Measurements from ENCODE around the gene HBM.

Gene HBM

DNA sequence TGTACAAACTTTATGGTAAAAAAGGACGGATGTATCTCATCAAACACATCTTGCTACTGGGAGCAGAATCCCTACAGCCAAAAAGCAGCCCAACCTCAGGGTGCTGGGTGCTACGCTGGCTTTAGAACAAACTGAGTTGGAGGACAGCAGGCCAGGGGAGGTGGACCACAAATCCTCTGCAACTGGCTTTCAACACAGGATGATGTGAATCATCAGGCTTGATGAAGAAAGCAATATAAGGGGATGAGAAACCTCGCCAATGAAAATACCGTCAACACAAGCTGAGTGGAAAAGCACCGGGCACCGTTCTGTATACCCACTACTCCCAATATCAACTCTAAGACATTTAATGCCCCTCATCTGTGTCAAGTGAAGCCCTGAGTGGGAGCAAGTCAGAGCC is 28.7 kb downstream of the HBM start:
- TF ChIP-seq SIN3A (IDR thresholded peaks at IDR 0.05; ENCODE audit: borderline replicate concordance, insufficient read depth, low read length) (no peak), TAF1 (IDR thresholded peaks at IDR 0.05; ENCODE audit: borderline replicate concordance, insufficient read depth, low read length) (no peak), POLR2AphosphoS5 (IDR thresholded peaks at IDR 0.05; ENCODE audit: low read depth, low read length) (no peak), FOXP2 (optimal IDR thresholded peaks at IDR 0.05; ENCODE audit: borderline replicate concordance, extremely low read depth, extremely low read length, insufficient read depth) (no peak)
- TF ChIP-seq, protein P1, sequence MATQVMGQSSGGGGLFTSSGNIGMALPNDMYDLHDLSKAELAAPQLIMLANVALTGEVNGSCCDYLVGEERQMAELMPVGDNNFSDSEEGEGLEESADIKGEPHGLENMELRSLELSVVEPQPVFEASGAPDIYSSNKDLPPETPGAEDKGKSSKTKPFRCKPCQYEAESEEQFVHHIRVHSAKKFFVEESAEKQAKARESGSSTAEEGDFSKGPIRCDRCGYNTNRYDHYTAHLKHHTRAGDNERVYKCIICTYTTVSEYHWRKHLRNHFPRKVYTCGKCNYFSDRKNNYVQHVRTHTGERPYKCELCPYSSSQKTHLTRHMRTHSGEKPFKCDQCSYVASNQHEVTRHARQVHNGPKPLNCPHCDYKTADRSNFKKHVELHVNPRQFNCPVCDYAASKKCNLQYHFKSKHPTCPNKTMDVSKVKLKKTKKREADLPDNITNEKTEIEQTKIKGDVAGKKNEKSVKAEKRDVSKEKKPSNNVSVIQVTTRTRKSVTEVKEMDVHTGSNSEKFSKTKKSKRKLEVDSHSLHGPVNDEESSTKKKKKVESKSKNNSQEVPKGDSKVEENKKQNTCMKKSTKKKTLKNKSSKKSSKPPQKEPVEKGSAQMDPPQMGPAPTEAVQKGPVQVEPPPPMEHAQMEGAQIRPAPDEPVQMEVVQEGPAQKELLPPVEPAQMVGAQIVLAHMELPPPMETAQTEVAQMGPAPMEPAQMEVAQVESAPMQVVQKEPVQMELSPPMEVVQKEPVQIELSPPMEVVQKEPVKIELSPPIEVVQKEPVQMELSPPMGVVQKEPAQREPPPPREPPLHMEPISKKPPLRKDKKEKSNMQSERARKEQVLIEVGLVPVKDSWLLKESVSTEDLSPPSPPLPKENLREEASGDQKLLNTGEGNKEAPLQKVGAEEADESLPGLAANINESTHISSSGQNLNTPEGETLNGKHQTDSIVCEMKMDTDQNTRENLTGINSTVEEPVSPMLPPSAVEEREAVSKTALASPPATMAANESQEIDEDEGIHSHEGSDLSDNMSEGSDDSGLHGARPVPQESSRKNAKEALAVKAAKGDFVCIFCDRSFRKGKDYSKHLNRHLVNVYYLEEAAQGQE (IDR thresholded peaks at IDR 0.05; ENCODE audit: insufficient read depth in 1 of 2, low read depth in 2 of 2, low read length in 2 of 2), result no peak

DNA sequence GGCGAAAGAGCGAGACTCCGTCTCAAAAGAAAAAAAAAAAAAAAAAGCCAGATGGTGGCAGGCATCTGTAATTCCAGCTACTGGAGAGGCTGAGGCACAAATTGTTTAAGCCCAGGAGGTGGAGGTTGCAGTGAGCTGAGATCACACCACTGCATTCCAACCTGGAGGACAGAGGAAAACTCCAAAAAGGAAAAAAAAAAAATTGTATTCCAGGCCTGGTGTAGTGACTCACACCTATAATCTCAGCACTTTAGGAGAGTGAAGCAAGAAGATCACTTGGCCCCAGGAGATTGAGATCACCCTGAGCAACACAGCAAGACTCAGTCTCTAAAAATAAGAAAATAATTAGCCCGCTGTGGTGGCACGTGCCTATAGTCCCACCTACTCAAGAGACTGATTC is 34.6 kb downstream of the HBM start:
- TF ChIP-seq SIN3A (IDR thresholded peaks at IDR 0.05; ENCODE audit: borderline replicate concordance, insufficient read depth, low read length) (no peak), POLR2AphosphoS5 (IDR thresholded peaks at IDR 0.05; ENCODE audit: low read depth, low read length) (no peak), FOXP2 (optimal IDR thresholded peaks at IDR 0.05; ENCODE audit: borderline replicate concordance, extremely low read depth, extremely low read length, insufficient read depth) (no peak), TAF1 (IDR thresholded peaks at IDR 0.05; ENCODE audit: borderline replicate concordance, insufficient read depth, low read length) (no peak)
- TF ChIP-seq, protein P1 (IDR thresholded peaks at IDR 0.05; ENCODE audit: insufficient read depth in 1 of 2, low read depth in 2 of 2, low read length in 2 of 2), result no peak

GRCh38 chr16:203246-203645 is 37.5 kb downstream of the HBM start:
- TF ChIP-seq FOXP2 (optimal IDR thresholded peaks at IDR 0.05; ENCODE audit: borderline replicate concordance, extremely low read depth, extremely low read length, insufficient read depth) (no peak), SIN3A (IDR thresholded peaks at IDR 0.05; ENCODE audit: borderline replicate concordance, insufficient read depth, low read length) (no peak), POLR2AphosphoS5 (IDR thresholded peaks at IDR 0.05; ENCODE audit: low read depth, low read length) (no peak), TAF1 (IDR thresholded peaks at IDR 0.05; ENCODE audit: borderline replicate concordance, insufficient read depth, low read length) (no peak)
- TF ChIP-seq, protein P1 (IDR thresholded peaks at IDR 0.05; ENCODE audit: insufficient read depth in 1 of 2, low read depth in 2 of 2, low read length in 2 of 2), result no peak

- no peak for TF ChIP-seq FOXP2 (optimal IDR thresholded peaks at IDR 0.05; ENCODE audit: borderline replicate concordance, extremely low read depth, extremely low read length, insufficient read depth)
Measured at GRCh38 chr16:212999-213398, 47.2 kb downstream of the HBM start.

Measured in PFSK-1 (cell line).